ENCODE results near the gene REEP6.
"Not testable (repeated sequence)": the region's sequence is repeated elsewhere in the genome, so short reads cannot be mapped to it uniquely, and the experiment has no call there.

REEP6 gene

GRCh38 chr19:1513499-1514294, 22.7 kb downstream of the REEP6 start:
- DNase-seq (ENCODE audit: low read depth): peak; percentile 47
- peak; percentile 67 for TF ChIP-seq CTCF (conservative IDR thresholded peaks at IDR 0.05; ENCODE audit: low read depth, low read length)
- peak overlapping the region; percentile 43 for H3K4me3 ChIP-seq (ENCODE audit: low read depth, low read length)

GRCh38 chr19:1514295-1514661, 23.3 kb downstream of the REEP6 start:
- H3K4me3 ChIP-seq (ENCODE audit: low read depth, low read length): no peak overlapping the region
- no peak for TF ChIP-seq CTCF (conservative IDR thresholded peaks at IDR 0.05; ENCODE audit: low read depth, low read length)
- no peak for DNase-seq (ENCODE audit: low read depth)

- DNase-seq (ENCODE audit: low read depth): no peak
- no peak for TF ChIP-seq CTCF (conservative IDR thresholded peaks at IDR 0.05; ENCODE audit: low read depth, low read length)
- H3K4me3 ChIP-seq (ENCODE audit: low read depth, low read length): no peak overlapping the region
Measured at GRCh38 chr19:1514986-1515721, 24.2 kb downstream of the REEP6 start.

- H3K4me3 ChIP-seq (ENCODE audit: low read depth, low read length): no peak overlapping the region
- peak; percentile 12 for DNase-seq (ENCODE audit: low read depth)
- no peak for TF ChIP-seq CTCF (conservative IDR thresholded peaks at IDR 0.05; ENCODE audit: low read depth, low read length)
Measured at GRCh38 chr19:1516395-1516753, 25.4 kb downstream of the REEP6 start.

GRCh38 chr19:1518471-1518870, 27.5 kb downstream of the REEP6 start:
- TF ChIP-seq CTCF (conservative IDR thresholded peaks at IDR 0.05; ENCODE audit: low read depth, low read length): no peak
- DNase-seq (ENCODE audit: low read depth): no peak
- H3K4me3 ChIP-seq (ENCODE audit: low read depth, low read length): no peak overlapping the region

- DNase-seq (ENCODE audit: low read depth); H3K4me3 ChIP-seq (ENCODE audit: low read depth, low read length): not testable (repeated sequence)
Measured at GRCh38 chr19:1519802-1520201, 28.8 kb downstream of the REEP6 start.

GRCh38 chr19:1520203-1520780, 29.3 kb downstream of the REEP6 start:
- no peak for TF ChIP-seq CTCF (conservative IDR thresholded peaks at IDR 0.05; ENCODE audit: low read depth, low read length)
- no peak overlapping the region for H3K4me3 ChIP-seq (ENCODE audit: low read depth, low read length)

More at GRCh38 chr19:1520203-1520780, 29.3 kb downstream of the REEP6 start:
- DNase-seq (ENCODE audit: low read depth): no peak
